Left ventricle myocardium superior (tissue), 1 donor: Measurements from ENCODE around the gene ZNF674. TPM values are rescaled to one million over a fixed set of nuclear protein-coding genes. Genes with fewer than 3 reads are reported as not detected.
"Not testable (repeated sequence)": the region's sequence is repeated elsewhere in the genome, so short reads cannot be mapped to it uniquely, and the experiment has no call there.

ENCODE experiments used
- ATAC-seq: fragments of 200-7000 bp; cut with Tn5 transposase; one replicate; pipeline ENCODE4 v1.9.1; 2020; ENCODE audit warnings: mild to moderate bottlenecking, moderate library complexity
- DNase-seq: peaks from one replicate; pipeline ENCODE4 v3.0.0-alpha.2; 2020
- intact Hi-C: fragments of 100-400 bp; cut with micrococcal nuclease; formaldehyde crosslinking; loops from one replicate; pipeline ENCODE4 v1.11.0; 2022
- total RNA-seq: library from RNA; stranded (reverse); fragmentation: NEBNext Ultra II Directional; extraction: Animal tissue kit (Norgen Biotek cat#: 25700); gene quantifications from one replicate; pipeline ENCODE4 v1.2.1, GENCODE V29; 2021
- donor health status: DM: no; HTN: yes; CAD: no; lungs with severe emphysema.

ZNF674 gene
- total RNA-seq, 1 donor from 2014 or later, result 3.0 TPM

- no peak for ATAC-seq
- DNase-seq, result no peak
- intact Hi-C loops, result no loop called here
Observed at GRCh38 chrX:46572340-46572936, 27.2 kb upstream of the ZNF674 start.

GRCh38 chrX:46571423-46572339 is 26.5 kb upstream of the ZNF674 start:
- intact Hi-C loops, result no loop called here
- ATAC-seq, result no peak
- no peak for DNase-seq

GRCh38 chrX:46569621-46570020 is 24.4 kb upstream of the ZNF674 start:
- intact Hi-C loops, result loop anchor here (10.0 kb wide), 1 partner anchor 75 kb away; no protein-coding TSS in a partner anchor
- ATAC-seq (no peak), DNase-seq (peak; percentile 54)

- intact Hi-C loops, result loop anchor here (10.0 kb wide), 1 partner anchor 77 kb away; no protein-coding TSS in a partner anchor
- DNase-seq (no peak), ATAC-seq (peak; percentile 48)
Observed at GRCh38 chrX:46567388-46567787, 22.2 kb upstream of the ZNF674 start.

DNA sequence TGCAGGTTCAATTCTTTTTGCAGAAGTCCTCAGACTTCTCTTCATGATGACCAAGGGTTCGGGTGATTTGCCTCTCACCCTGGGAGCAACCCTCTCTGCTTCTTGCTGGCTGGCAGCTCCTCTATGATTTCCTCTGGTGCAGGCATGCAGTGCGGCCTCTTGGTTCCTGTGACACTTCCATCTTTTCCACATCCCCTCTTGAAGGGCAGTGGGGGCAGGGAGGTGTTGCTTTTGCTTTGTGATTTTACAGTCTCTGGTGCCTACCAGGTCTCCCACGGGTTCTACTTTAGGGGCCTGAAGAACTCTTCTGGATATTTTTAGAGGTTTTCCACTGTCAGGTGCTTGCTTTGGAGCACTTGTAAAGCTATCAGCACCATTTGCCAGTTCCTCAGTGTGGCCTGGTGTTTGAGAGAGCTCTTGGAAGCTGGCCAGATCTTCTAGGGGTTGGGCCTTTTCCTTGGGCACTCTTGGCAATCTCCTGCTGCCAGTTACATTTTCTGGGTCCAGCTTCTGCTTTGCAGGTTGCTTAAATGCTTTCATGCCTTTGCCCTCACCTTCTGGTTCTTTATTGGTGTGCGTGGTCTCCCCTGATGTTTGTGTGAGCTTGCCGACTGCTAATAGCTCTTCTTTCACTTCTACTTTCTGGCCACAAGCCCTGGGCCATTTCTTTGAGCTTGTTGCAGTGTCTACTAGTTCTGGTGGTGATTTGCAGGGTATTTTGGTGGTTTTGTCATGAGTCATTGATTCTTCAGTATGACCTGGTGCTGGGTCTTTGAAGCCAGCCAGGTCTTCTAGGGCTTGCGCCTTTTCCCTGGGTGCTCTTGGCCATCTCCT is 16.8 kb upstream of the ZNF674 start:
- ATAC-seq, result peak; percentile 89

GRCh38 chrX:46559062-46559461 is 13.8 kb upstream of the ZNF674 start:
- DNase-seq (peak; percentile 40), ATAC-seq (peak; percentile 43)
- intact Hi-C loops, result no loop called here

More for the DNA sequence above, 16.8 kb upstream of the ZNF674 start:
- no peak for DNase-seq
- intact Hi-C loops, result loop anchor here (10.0 kb wide), 1 partner anchor 83 kb away; no protein-coding TSS in a partner anchor

GRCh38 chrX:46554942-46555341 is 9.7 kb upstream of the ZNF674 start:
- no peak for ATAC-seq
- DNase-seq, result no peak
- intact Hi-C loops, result no loop called here

DNA sequence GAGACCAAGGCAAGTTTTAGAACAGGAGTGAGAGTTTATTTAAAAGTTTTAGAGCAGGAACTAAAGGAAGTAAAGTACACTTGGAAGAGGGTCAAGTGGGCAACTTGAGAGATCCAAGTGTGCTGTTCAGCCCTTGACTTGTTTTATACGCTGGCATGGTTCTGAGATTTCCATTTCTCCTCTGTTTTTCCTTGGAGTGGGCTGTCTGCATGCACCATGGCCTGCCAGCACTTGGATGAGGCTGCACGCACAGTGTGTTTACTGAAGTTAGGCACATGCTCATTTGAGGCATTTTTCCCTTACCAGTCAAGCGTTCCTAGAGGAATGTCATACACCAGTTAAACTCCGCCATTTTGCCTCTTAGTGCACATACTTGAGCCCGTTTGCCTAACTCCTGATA is 8.7 kb upstream of the ZNF674 start:
- intact Hi-C loops, result no loop called here
- DNase-seq (no peak), ATAC-seq (no peak)

DNA sequence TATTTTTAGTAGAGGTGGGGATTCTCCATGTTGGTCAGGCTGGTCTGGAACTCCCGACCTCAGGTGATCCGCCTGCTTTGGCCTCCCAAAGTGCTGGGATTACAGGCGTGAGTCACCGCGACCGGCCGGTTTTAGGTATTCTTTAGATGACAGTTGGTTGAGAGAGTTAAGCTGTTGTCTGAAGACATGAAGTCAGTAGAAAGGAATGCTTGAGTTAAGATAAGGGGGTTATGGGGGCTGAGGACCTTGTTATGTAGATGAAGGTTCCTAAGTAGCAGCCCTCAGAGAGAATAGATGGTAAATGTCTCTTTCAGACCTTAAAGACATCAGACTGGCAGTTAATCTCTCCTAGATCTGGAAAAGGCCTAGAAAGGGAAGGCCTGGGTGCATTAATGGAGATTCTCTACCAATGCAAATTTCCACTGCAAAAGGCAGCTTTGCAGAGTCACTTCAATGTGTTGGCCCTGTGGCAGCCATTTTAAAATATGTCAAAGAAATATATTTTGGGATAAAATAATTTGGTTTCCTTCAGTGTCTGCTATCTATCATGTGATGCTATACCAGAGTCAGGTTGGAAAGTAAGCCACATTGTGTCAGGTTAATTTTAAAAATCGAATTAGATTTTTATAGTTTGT is 6.4 kb upstream of the ZNF674 start:
- no peak for ATAC-seq

DNA sequence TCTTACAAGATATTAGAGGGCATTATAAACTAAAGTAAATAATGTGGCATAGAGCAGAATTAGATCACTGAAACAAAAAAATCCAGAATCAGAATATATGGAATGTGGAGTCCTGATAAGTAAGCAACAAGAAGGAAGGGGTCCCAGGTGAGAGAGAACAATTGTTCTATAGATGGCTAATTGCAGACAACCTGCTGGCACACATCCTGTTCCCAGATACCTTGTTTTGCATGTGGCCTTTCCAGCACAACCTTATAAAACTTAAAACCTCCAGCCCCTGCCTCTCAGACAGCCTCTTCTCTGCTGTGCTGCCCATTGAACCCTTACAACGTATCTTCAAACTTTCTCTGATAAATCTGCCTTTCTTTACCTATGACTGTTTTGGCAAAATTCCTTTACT is 4.7 kb upstream of the ZNF674 start:
- no peak for ATAC-seq
- DNase-seq, result no peak
- intact Hi-C loops, result no loop called here

More for the DNA sequence above, 6.4 kb upstream of the ZNF674 start:
- intact Hi-C loops, result no loop called here
- no peak for DNase-seq

- intact Hi-C loops, result no loop called here
- ATAC-seq (no peak), DNase-seq (no peak)
Observed at GRCh38 chrX:46547857-46548256, 2.6 kb upstream of the ZNF674 start.

DNA sequence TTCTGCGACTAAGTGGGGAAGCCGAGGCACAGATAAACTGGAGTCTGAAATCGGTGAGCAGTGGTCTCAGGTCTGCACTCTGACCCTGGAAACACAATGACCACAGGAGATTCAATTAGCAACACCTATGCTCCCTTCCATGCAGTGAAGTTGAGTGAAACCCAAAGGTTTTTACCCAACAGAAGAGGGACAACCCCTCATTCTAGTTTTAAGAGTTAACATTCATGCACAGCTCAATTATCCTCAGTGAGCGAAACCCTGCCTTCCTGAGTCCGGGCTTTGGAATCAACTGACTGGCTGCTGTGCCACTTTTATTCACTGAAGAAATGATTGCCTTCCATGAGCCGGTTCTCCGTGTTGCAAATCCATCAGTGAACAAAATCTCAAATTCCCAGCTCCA is 694 bp downstream of the ZNF674 start:
- ATAC-seq, DNase-seq, intact Hi-C loops: not testable (repeated sequence)

DNA sequence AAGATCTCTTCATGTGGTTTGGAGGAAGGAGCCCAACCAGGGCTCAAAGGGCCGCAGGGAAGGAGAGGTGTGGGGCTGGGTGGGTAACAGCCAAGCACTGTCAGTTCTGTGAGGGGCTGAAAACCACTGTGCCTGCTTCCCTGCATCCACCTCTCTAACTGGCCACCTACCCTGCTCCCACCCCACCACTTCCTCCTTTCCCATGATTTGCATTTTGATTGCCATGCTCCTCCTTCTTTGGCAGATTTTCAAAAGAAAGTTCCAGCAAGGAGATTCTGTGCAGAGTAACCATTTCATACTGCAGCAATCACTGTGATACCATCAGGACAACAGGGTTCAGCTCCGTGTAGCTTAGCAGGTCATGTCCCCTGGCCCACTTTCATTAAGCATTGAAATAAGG is 1.8 kb downstream of the ZNF674 start:
- no peak for ATAC-seq
- no peak for DNase-seq
- intact Hi-C loops, result no loop called here

- no peak for ATAC-seq
- no peak for DNase-seq
- intact Hi-C loops, result no loop called here
Observed at GRCh38 chrX:46531442-46531841, 13.8 kb downstream of the ZNF674 start.

DNA sequence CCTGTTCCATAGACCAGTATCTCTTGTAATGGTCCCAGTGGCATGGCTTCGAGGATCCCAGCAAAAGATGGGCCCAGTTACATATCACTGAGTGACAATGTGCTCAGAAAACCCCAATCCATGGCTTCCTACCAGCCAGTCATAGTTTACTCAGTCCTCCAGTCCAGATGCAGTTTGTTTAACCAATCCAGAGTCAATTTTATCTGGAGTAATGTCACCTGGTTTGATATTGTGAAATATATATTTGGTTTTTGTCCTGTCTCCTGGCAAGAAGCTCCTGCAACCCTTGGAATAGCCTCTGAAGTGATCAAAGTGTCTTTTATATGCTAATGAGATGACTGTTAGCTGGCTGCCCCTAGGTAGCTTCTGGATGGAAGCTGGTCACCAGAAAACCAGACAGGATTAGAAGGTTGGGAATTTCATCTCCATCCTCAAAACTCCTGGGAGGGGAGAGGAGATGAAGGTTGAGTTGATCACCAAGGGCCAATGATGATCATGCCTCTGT is 14.8 kb downstream of the ZNF674 start:
- ATAC-seq, DNase-seq, intact Hi-C loops: not testable (repeated sequence)

GRCh38 chrX:46529740-46530403 is 15.3 kb downstream of the ZNF674 start:
- ATAC-seq, intact Hi-C loops, DNase-seq: not testable (repeated sequence)

DNA sequence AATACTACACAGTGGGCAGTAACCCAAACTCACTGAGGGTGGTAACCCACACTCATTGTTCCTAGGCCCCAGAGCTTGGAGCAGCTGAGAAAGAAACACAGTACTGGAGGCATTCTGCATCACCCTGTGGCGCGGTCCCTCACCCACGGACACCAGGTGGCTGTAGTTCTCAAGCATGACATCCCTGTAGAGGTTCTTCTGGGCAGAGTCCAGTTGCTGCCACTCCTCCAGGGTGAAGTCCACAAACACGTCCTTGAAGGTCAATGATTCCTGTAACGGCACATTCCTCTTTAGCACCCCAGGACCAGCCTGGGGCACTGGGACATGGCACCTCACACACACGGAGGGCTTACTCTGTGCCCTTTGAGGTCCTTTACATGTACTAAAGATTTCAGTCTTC is 16.6 kb downstream of the ZNF674 start:
- intact Hi-C loops, DNase-seq, ATAC-seq: not testable (repeated sequence)

- ATAC-seq, result no peak
- no peak for DNase-seq
- intact Hi-C loops, result no loop called here
Observed at GRCh38 chrX:46506076-46506475, 39.1 kb downstream of the ZNF674 start.
